MM.1S (cell line): ENCODE results near the gene SLC9C1.

Experiments used
- CTCF ChIP-seq: fragments of 300-600 bp; sonication (generic); IDR thresholded peaks from 2 replicates; pipeline ENCODE4 v1.5.1; 2016; ENCODE audit warnings: antibody characterized with exemption, low read length, mixed read lengths
- EZH2 ChIP-seq: fragments of 300-600 bp; sonication (generic); optimal IDR thresholded peaks from 2 replicates; pipeline ENCODE3; 2017; ENCODE audit warnings: low read depth, mild to moderate bottlenecking, antibody characterized with exemption, low read length, mixed read lengths
- EZH2phosphoT487 ChIP-seq: fragments of 300-600 bp; sonication (generic); IDR thresholded peaks from 2 replicates; pipeline ENCODE4 v1.6.1; 2018; ENCODE audit warnings: antibody characterized with exemption, low read length

DNA sequence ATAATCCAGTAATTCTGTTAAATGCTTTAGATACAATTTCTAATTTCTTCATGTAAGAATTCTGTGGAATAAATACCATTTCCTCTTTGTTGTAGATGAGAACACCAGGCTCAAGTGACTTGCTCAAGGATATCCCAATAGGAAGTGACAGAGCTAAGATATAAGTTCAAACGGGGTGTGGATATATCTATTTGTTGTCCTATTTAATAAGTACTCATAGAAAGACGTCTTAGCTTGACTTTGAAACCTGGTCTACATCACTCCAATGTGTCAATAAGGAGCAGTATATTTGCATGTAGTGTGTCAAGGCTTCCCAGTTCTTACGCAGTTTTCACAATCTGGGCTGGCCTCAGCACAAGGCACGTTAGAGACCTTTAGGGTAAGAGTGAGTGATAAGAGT is 156.2 kb downstream of the SLC9C1 start:
- no peak for TF ChIP-seq EZH2
- no peak for TF ChIP-seq CTCF
- TF ChIP-seq EZH2phosphoT487: no peak
